HepG2 (cell line): Measurements from ENCODE around the gene SMARCD1. TPM values are rescaled to one million over a fixed set of nuclear protein-coding genes. Genes with fewer than 3 reads are reported as not detected.
A peak's percentile ranks its signal among the peaks of the same experiment; 100 is the strongest.

Experiments
- ASH2L ChIP-seq: fragments of 300-600, 200-600 bp; sonication (generic); IDR thresholded peaks from 2 replicates; pipeline ENCODE4 v1.7.0; 2017; ENCODE audit warnings: low read depth, mild to moderate bottlenecking, moderate library complexity, mixed read lengths, low read length; ENCODE audit not compliant: insufficient read length
- BRF2 ChIP-seq: sonication (generic); formaldehyde crosslinking; IDR thresholded peaks from 2 replicates; pipeline ENCODE4 v1.8.1; 2022; ENCODE audit warnings: mild to moderate bottlenecking, missing genetic modification reagents
- CENPX ChIP-seq: sonication (generic); formaldehyde crosslinking; IDR thresholded peaks from 2 replicates; pipeline ENCODE4 v1.9.0; 2021; ENCODE audit warnings: mild to moderate bottlenecking, missing genetic modification reagents, moderate library complexity
- ELF4 ChIP-seq: sonication (generic); formaldehyde crosslinking; IDR thresholded peaks from 2 replicates; pipeline ENCODE4 v1.5.0; 2020; ENCODE audit warnings: missing genetic modification reagents, mild to moderate bottlenecking, moderate library complexity, borderline replicate concordance
- HDAC6 ChIP-seq: fragments of 200-600 bp; sonication (generic); IDR thresholded peaks from 2 replicates; pipeline ENCODE4 v1.7.0; 2017; ENCODE audit warnings: mild to moderate bottlenecking, antibody characterized with exemption, low read length, low read depth
- HNRNPLL ChIP-seq: fragments of 200-400 bp; formaldehyde crosslinking; IDR thresholded peaks from 2 replicates; pipeline ENCODE4 v1.6.1; 2017; ENCODE audit warnings: mild to moderate bottlenecking, low read depth, low read length; ENCODE audit not compliant: poor library complexity, severe bottlenecking
- IKZF4 ChIP-seq: sonication (generic); formaldehyde crosslinking; IDR thresholded peaks from 2 replicates; pipeline ENCODE4 v1.5.1; 2020; ENCODE audit warnings: borderline replicate concordance, mild to moderate bottlenecking, low read depth, missing genetic modification reagents; ENCODE audit errors: not compliant biosample characterization
- IRF9 ChIP-seq: sonication (generic); formaldehyde crosslinking; IDR thresholded peaks from 2 replicates; pipeline ENCODE4 v1.8.0; 2022; ENCODE audit warnings: missing genetic modification reagents, mild to moderate bottlenecking, borderline replicate concordance
- MBNL3 ChIP-seq: fragments of 250-450 bp; sonication (Bioruptor Pico); conservative IDR thresholded peaks from 2 replicates; pipeline ENCODE4 v1.8.0; 2022; ENCODE audit warnings: mild to moderate bottlenecking, inconsistent platforms
- NFRKB ChIP-seq: fragments of 450-650 bp; IDR thresholded peaks from 2 replicates; pipeline ENCODE4 v1.6.1; 2017
- PHF8 ChIP-seq: sonication (generic); formaldehyde crosslinking; IDR thresholded peaks from 2 replicates; pipeline ENCODE4 v1.5.0; 2020; ENCODE audit warnings: missing genetic modification reagents
- PLRG1 ChIP-seq: fragments of 450-650 bp; conservative IDR thresholded peaks from 2 replicates; pipeline ENCODE4 v1.6.1; 2016
- REL ChIP-seq: sonication (generic); formaldehyde crosslinking; conservative IDR thresholded peaks from 2 replicates; pipeline ENCODE4 v1.8.0; 2022; ENCODE audit warnings: mild to moderate bottlenecking, missing genetic modification reagents, moderate library complexity
- TSC22D2 ChIP-seq: sonication (generic); formaldehyde crosslinking; IDR thresholded peaks from 2 replicates; pipeline ENCODE4 v1.5.1; 2020; ENCODE audit warnings: missing genetic modification reagents, mild to moderate bottlenecking, borderline replicate concordance
- ZNF121 ChIP-seq: sonication (generic); formaldehyde crosslinking; IDR thresholded peaks from 2 replicates; pipeline ENCODE4 v1.5.0; 2020; ENCODE audit warnings: mild to moderate bottlenecking, missing genetic modification reagents
- ZNF34 ChIP-seq: sonication (generic); formaldehyde crosslinking; IDR thresholded peaks from 2 replicates; pipeline ENCODE4 v1.4.0; 2020; ENCODE audit warnings: mild to moderate bottlenecking, missing genetic modification reagents, borderline replicate concordance
- ZNF460 ChIP-seq: sonication (generic); formaldehyde crosslinking; IDR thresholded peaks from 2 replicates; pipeline ENCODE4 v1.5.1; 2020; ENCODE audit warnings: missing genetic modification reagents, mild to moderate bottlenecking, borderline replicate concordance
- ZNF468 ChIP-seq: sonication (generic); formaldehyde crosslinking; IDR thresholded peaks from 2 replicates; pipeline ENCODE4 v1.8.0; 2022; ENCODE audit warnings: mild to moderate bottlenecking, moderate library complexity, missing genetic modification reagents
- ZNF687 ChIP-seq: sonication (generic); formaldehyde crosslinking; IDR thresholded peaks from 2 replicates; pipeline ENCODE4 v1.5.1; 2020; ENCODE audit warnings: mild to moderate bottlenecking, missing genetic modification reagents, moderate library complexity
- ZNF740 ChIP-seq: sonication (generic); formaldehyde crosslinking; IDR thresholded peaks from 2 replicates; pipeline ENCODE4 v1.4.0; 2020; ENCODE audit warnings: missing genetic modification reagents
- ZNF788 ChIP-seq: sonication (generic); formaldehyde crosslinking; IDR thresholded peaks from 2 replicates; pipeline ENCODE4 v1.5.0; 2020; ENCODE audit warnings: mild to moderate bottlenecking, missing genetic modification reagents, borderline replicate concordance
- ZNF891 ChIP-seq: sonication (generic); formaldehyde crosslinking; IDR thresholded peaks from 2 replicates; pipeline ENCODE4 v1.5.0; 2020; ENCODE audit warnings: mild to moderate bottlenecking, missing genetic modification reagents
- ZSCAN29 ChIP-seq: sonication (generic); formaldehyde crosslinking; conservative IDR thresholded peaks from 2 replicates; pipeline ENCODE4 v1.4.0; 2020; ENCODE audit warnings: mild to moderate bottlenecking, missing genetic modification reagents
- polyA plus RNA-seq, 8 experiments: library from polyadenylated mRNA; depleted of rRNA in 3 of 8; stranded (reverse) in 7 of 8; unstranded in 1 of 8; fragments of >200 nt; fragmentation: Illumina TruSeq in 4 of 8; extraction: Trizol in 4 of 8; gene quantifications; 2 replicates each; pipeline versions ENCODE4 v1.2.1 to v1.2.3, GENCODE V29; 2011 to 2016; ENCODE audit warnings: low read depth in 4 of 8, missing spikeins in 1 of 8, mixed read lengths in 1 of 8; ENCODE audit not compliant: insufficient read depth in 1 of 8
- total RNA-seq, 5 experiments: library from RNA; depleted of rRNA; stranded (reverse); fragments of >200 nt; fragmentation: Illumina TruSeq; extraction: Trizol; gene quantifications; 2 replicates each; pipeline ENCODE4 v1.2.3, GENCODE V29; 2016; ENCODE audit warnings: low read depth in 1 of 5

The SMARCD1 gene
- total and polyA plus RNA-seq, 2 of the 13 experiments (the other 11 are each of a cell fraction or from before 2014, with no cell fraction given): 51.7 to 54.6 TPM

GRCh38 chr12:50112456-50113218 lies 27.5 kb downstream of the SMARCD1 start (continued):
- TF ChIP-seq ZNF687 (CRISPR knock-in tag) (peak; percentile 70), ZNF788 (CRISPR knock-in tag) (0 out of 2 replicates have a peak, but pooled peaks have one; percentile 50), ASH2L (peak; percentile 22), IRF9 (CRISPR knock-in tag) (peak; percentile 79; the same call in 1 of the 2 replicates), MBNL3 (CRISPR knock-in tag) (no peak), TSC22D2 (CRISPR knock-in tag) (0 out of 2 replicates have a peak, but pooled peaks have one; percentile 4), PLRG1 (no peak), CENPX (CRISPR knock-in tag) (no peak), ZNF460 (CRISPR knock-in tag) (no peak), NFRKB (no peak), HDAC6 (no peak), PHF8 (CRISPR knock-in tag) (no peak; the same call in 1 of the 2 replicates), ZNF121 (CRISPR knock-in tag) (peak; percentile 24; the same call in 1 of the 2 replicates), IKZF4 (CRISPR knock-in tag) (peak; percentile 5), ZNF34 (CRISPR knock-in tag) (0 out of 2 replicates have a peak, but pooled peaks have one; percentile 74), ZNF740 (CRISPR knock-in tag) (no peak), ZNF891 (0 out of 2 replicates have a peak, but pooled peaks have one; percentile 1), HNRNPLL (no peak), REL (no peak), ZNF468 (CRISPR knock-in tag) (no peak), ZSCAN29 (no peak), BRF2 (CRISPR knock-in tag) (0 out of 2 replicates have a peak, but pooled peaks have one; percentile 8), ELF4 (CRISPR knock-in tag) (peak; percentile 8; the same call in 1 of the 2 replicates)
